ENCODE measurements around the gene TMEM243. TPM values are rescaled to one million over a fixed set of nuclear protein-coding genes. Genes with fewer than 3 reads are reported as not detected.

Gene TMEM243
- total and polyA plus RNA-seq, 2 experiments from 2014 or later: 44.5 to 82.5 TPM

DNA sequence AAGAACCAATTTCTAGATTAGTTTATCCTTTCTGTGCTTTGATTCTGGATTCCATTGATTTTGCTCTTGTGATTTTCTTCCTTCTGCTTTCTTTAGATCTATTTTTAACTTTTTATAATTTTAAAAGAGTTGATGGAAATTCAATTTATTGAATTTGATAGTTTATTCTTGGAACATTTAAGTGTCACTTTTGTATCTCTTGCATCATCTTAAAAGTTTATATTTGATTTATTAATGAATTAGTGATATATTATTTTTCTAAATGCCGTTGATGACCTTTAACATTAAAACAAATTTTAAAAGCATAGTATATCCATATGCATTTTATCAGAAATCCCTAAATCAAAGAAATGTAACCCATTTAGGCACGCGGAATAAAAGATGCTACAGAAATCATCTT is 40.4 kb downstream of the TMEM243 start (continued):
- TF ChIP-seq ZNF331 (CRISPR knock-in tag; IDR thresholded peaks at IDR 0.05; ENCODE audit: low read depth) (no peak), EZH2phosphoT487 (IDR thresholded peaks at IDR 0.05; ENCODE audit: unreplicated experiment) (no peak), CREB1 (CRISPR knock-in tag; IDR thresholded peaks at IDR 0.05; ENCODE audit: low read depth) (no peak), EZH2 (IDR thresholded peaks at IDR 0.05; ENCODE audit: low read depth, unreplicated experiment) (no peak), ZNF114 (CRISPR knock-in tag; IDR thresholded peaks at IDR 0.05) (no peak), POLR2AphosphoS5 (IDR thresholded peaks at IDR 0.05; ENCODE audit: low read depth) (no peak)
- TF ChIP-seq, protein P1, sequence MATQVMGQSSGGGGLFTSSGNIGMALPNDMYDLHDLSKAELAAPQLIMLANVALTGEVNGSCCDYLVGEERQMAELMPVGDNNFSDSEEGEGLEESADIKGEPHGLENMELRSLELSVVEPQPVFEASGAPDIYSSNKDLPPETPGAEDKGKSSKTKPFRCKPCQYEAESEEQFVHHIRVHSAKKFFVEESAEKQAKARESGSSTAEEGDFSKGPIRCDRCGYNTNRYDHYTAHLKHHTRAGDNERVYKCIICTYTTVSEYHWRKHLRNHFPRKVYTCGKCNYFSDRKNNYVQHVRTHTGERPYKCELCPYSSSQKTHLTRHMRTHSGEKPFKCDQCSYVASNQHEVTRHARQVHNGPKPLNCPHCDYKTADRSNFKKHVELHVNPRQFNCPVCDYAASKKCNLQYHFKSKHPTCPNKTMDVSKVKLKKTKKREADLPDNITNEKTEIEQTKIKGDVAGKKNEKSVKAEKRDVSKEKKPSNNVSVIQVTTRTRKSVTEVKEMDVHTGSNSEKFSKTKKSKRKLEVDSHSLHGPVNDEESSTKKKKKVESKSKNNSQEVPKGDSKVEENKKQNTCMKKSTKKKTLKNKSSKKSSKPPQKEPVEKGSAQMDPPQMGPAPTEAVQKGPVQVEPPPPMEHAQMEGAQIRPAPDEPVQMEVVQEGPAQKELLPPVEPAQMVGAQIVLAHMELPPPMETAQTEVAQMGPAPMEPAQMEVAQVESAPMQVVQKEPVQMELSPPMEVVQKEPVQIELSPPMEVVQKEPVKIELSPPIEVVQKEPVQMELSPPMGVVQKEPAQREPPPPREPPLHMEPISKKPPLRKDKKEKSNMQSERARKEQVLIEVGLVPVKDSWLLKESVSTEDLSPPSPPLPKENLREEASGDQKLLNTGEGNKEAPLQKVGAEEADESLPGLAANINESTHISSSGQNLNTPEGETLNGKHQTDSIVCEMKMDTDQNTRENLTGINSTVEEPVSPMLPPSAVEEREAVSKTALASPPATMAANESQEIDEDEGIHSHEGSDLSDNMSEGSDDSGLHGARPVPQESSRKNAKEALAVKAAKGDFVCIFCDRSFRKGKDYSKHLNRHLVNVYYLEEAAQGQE (IDR thresholded peaks at IDR 0.05; ENCODE audit: unreplicated experiment): no peak

DNA sequence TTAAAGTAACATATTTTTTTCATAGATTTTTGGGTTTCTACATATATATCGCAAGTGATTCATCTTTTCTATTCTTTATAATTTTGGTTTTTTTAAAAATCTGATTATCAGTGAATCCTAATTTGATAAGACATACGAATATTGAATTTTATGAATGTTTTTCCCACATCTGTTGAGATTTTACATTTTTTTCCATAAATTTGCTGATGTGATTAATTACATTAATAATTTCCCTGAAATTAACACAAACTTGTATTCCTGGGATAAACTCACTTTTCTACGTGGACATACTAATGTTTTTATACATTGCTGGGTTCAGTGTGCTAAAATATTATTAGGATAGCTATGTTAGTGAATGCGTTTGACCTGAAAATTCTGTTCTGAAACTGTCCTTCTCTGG is 41.2 kb downstream of the TMEM243 start:
- Histone ChIP-seq H3K9me2 (ENCODE audit: insufficient read depth) (no peaks in the 10 kb centered on the region), H3K36me3 (ENCODE audit: insufficient read depth) (peaks cover 67% of the 10 kb centered on the region), H2AFZ (no peak overlapping the region), H3K27me3 (ENCODE audit: insufficient read depth) (no peaks in the 10 kb centered on the region), H3F3A (replicated peaks; ENCODE audit: low read depth) (no peaks in the 10 kb centered on the region), H3K4me3 (no peak overlapping the region), H3K27ac (ENCODE audit: low read depth) (no peak overlapping the region), H3K4me1 (ENCODE audit: insufficient read depth) (no peaks in the 10 kb centered on the region), H3K4me2 (no peak overlapping the region), H4K20me1 (replicated peaks; ENCODE audit: insufficient read depth) (peaks cover 8% of the 10 kb centered on the region; the same call in 1 of the 2 replicates), H3K79me2 (replicated peaks; ENCODE audit: insufficient read depth) (peaks cover 26% of the 10 kb centered on the region)
- DNase-seq (ENCODE audit: low spot score): no peak
- no peak for ATAC-seq
- Mint-ChIP-seq H3K4me1 (no peaks in the 10 kb centered on the region), H3K27me3 (ENCODE audit: insufficient read depth, low read depth, poor library complexity) (no peaks in the 10 kb centered on the region), H3K9me3 (no peaks in the 10 kb centered on the region), H3K27ac (no peak overlapping the region), H3K4me3 (no peak overlapping the region), H3K36me3 (ENCODE audit: low read depth) (peaks cover 75% of the 10 kb centered on the region)
- TF ChIP-seq ETS1 (IDR thresholded peaks at IDR 0.05) (no peak), ZNF462 (CRISPR knock-in tag; IDR thresholded peaks at IDR 0.05) (no peak), CREB1 (CRISPR knock-in tag; IDR thresholded peaks at IDR 0.05; ENCODE audit: low read depth) (no peak), EZH2phosphoT487 (IDR thresholded peaks at IDR 0.05; ENCODE audit: unreplicated experiment) (no peak), POLR2AphosphoS5 (IDR thresholded peaks at IDR 0.05; ENCODE audit: low read depth) (no peak), EZH2 (IDR thresholded peaks at IDR 0.05; ENCODE audit: low read depth, unreplicated experiment) (no peak)
- TF ChIP-seq, protein P2, sequence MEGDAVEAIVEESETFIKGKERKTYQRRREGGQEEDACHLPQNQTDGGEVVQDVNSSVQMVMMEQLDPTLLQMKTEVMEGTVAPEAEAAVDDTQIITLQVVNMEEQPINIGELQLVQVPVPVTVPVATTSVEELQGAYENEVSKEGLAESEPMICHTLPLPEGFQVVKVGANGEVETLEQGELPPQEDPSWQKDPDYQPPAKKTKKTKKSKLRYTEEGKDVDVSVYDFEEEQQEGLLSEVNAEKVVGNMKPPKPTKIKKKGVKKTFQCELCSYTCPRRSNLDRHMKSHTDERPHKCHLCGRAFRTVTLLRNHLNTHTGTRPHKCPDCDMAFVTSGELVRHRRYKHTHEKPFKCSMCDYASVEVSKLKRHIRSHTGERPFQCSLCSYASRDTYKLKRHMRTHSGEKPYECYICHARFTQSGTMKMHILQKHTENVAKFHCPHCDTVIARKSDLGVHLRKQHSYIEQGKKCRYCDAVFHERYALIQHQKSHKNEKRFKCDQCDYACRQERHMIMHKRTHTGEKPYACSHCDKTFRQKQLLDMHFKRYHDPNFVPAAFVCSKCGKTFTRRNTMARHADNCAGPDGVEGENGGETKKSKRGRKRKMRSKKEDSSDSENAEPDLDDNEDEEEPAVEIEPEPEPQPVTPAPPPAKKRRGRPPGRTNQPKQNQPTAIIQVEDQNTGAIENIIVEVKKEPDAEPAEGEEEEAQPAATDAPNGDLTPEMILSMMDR (conservative IDR thresholded peaks at IDR 0.05; ENCODE audit: low read depth in 2 of 2): no peak

All from GM23338 (cell line).